Esophagus squamous epithelium (tissue), 5 donors: ENCODE measurements around the gene ZNF488. TPM values are rescaled to one million over a fixed set of nuclear protein-coding genes. Genes with fewer than 3 reads are reported as not detected.
A peak's percentile ranks its signal among the peaks of the same experiment; 100 is the strongest.

ENCODE experiments used
- DNase-seq: peaks from one replicate; lab custom pipeline; 2025; lab: John Stamatoyannopoulos, UW
- H3K27ac ChIP-seq, 4 donors: fragments of 200-600 bp; sonication (generic); one replicate each; pipeline ENCODE4 v1.5.1; 2016 to 2019; ENCODE audit warnings: mild to moderate bottlenecking in 1 of 4
- H3K27me3 ChIP-seq, 4 donors: fragments of 200-600 bp; sonication (generic); 1 replicate in 3 of 4; 2 replicates in 1 of 4; pipeline versions ENCODE4 v1.5.1 to v1.6.0; 2017 to 2021; ENCODE audit warnings: antibody characterized with exemption in 1 of 4
- H3K36me3 ChIP-seq, 3 donors: fragments of 200-600 bp; sonication (generic); one replicate each; pipeline ENCODE4 v1.5.1; 2016 to 2019
- H3K4me1 ChIP-seq, 3 donors: fragments of 200-600 bp; sonication (generic); one replicate each; pipeline ENCODE4 v1.5.1; 2017 to 2019
- H3K4me3 ChIP-seq, 4 donors: fragments of 200-600 bp; sonication (generic); 1 replicate in 3 of 4; 2 replicates in 1 of 4; pipeline ENCODE4 v1.5.1; 2016 to 2019; ENCODE audit warnings: mild to moderate bottlenecking in 2 of 4, moderate library complexity in 1 of 4
- H3K9me3 ChIP-seq, 3 donors: fragments of 200-600 bp; sonication (generic); one replicate each; pipeline ENCODE4 v1.5.1; 2016 to 2019
- CTCF ChIP-seq, 6 experiments: fragments of 450-650 bp in 4 of 6; fragments of 200-600 bp in 2 of 6; sonication (generic) in 2 of 6; IDR thresholded peaks; one replicate each; pipeline ENCODE4 v1.5.1; 2016 to 2019; ENCODE audit warnings: antibody characterized with exemption in 6 of 6, mild to moderate bottlenecking in 4 of 6, moderate library complexity in 4 of 6
- POLR2A ChIP-seq, 4 donors: fragments of 450-650 bp; IDR thresholded peaks; one replicate each; pipeline ENCODE4 v1.6.1; 2017; ENCODE audit warnings: antibody characterized with exemption in 4 of 4, mild to moderate bottlenecking in 4 of 4, moderate library complexity in 3 of 4
- WGBS, 2 donors: methylation state at CpG; one replicate each; pipeline ENCODE4 v1.1.5; 2018; 5-methylcytosine and 5-hydroxymethylcytosine counted together
- intact Hi-C: fragments of 100-400 bp; cut with DNase I; formaldehyde crosslinking; loops from one replicate; pipeline ENCODE4 v1.15.0; 2022
- total RNA-seq, 4 donors: library from RNA; depleted of rRNA; stranded (reverse); fragments of >200 nt; gene quantifications; one replicate each; pipeline ENCODE4 v1.1.0, GENCODE V29; 2016
- donor health status: DM: yes; HTN: yes; CAD: no.

The ZNF488 gene, protein sequence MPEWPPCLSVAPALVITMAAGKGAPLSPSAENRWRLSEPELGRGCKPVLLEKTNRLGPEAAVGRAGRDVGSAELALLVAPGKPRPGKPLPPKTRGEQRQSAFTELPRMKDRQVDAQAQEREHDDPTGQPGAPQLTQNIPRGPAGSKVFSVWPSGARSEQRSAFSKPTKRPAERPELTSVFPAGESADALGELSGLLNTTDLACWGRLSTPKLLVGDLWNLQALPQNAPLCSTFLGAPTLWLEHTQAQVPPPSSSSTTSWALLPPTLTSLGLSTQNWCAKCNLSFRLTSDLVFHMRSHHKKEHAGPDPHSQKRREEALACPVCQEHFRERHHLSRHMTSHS
- total RNA-seq = 1 to 10 TPM in 1 of 4 donors, under 1 TPM in 3; 0.29 to 1.4 (median 0.73) TPM

- H3K27ac ChIP-seq = peak within 1 kb of the TSS; percentile 80 to 89 (median 86)
- intact Hi-C loops = loop anchor here (5.0 kb wide), 1 partner anchor 1102 kb away; no protein-coding TSS in a partner anchor
- TF ChIP-seq POLR2A (IDR thresholded peaks at IDR 0.05) = peak in 1 of 4 donors; percentile 23
- TF ChIP-seq CTCF (IDR thresholded peaks at IDR 0.05) = peak in 1 of 6 experiments; percentile 12
- H3K36me3 ChIP-seq = no peaks in the 10 kb centered on the region
- peaks cover 7 to 18% (median 7%) of the 10 kb centered on the region in 3 donors for H3K4me1 ChIP-seq
- no peaks in the 10 kb centered on the region for H3K9me3 ChIP-seq
- peak within 1 kb of the TSS; percentile 67 to 97 (median 82) for H3K4me3 ChIP-seq
- no peaks in the 10 kb centered on the region for H3K27me3 ChIP-seq
- DNase-seq = no peak
- WGBS, 2 donors = 2 to 9% methylated on average over 7 to 9 of the region's 75 CpGs
Measured at GRCh38 chr10:47384148-47384921, at the start of gene ZNF488. Gene ZNF488 (minus strand): TSS chr10:47384293. CDS start chr10:47368829, 15,464 bp downstream.

- Histone ChIP-seq H3K27ac (no peak overlapping the region), H3K36me3 (no peaks in the 10 kb centered on the region), H3K27me3 (no peaks in the 10 kb centered on the region), H3K4me3 (no peak overlapping the region), H3K9me3 (no peaks in the 10 kb centered on the region), H3K4me1 (no peaks in the 10 kb centered on the region)
- TF ChIP-seq CTCF (IDR thresholded peaks at IDR 0.05) (no peak), POLR2A (IDR thresholded peaks at IDR 0.05) (no peak)
- 100% methylated on average over 2 of the region's 4 CpGs; no CpG with 5 or more reads in 1 of the 2 donors for WGBS, 2 donors
- intact Hi-C loops = no loop called here
- DNase-seq = no peak
Measured at GRCh38 chr10:47425813-47426419, 41.8 kb upstream of the ZNF488 start.

GRCh38 chr10:47424231-47424630 lies 40.1 kb upstream of the ZNF488 start:
- intact Hi-C loops = no loop called here
- WGBS, 2 donors = 68 to 80% methylated on average over 8 of the region's 8 CpGs
- H3K27me3 ChIP-seq = no peaks in the 10 kb centered on the region
- no peak overlapping the region for H3K4me3 ChIP-seq
- TF ChIP-seq CTCF (IDR thresholded peaks at IDR 0.05) (no peak), POLR2A (IDR thresholded peaks at IDR 0.05) (no peak)
- DNase-seq = no peak
- H3K4me1 ChIP-seq = no peaks in the 10 kb centered on the region
- no peaks in the 10 kb centered on the region for H3K9me3 ChIP-seq
- H3K36me3 ChIP-seq = no peaks in the 10 kb centered on the region
- H3K27ac ChIP-seq = no peak overlapping the region

GRCh38 chr10:47423476-47423875 lies 39.4 kb upstream of the ZNF488 start:
- Histone ChIP-seq H3K9me3 (no peaks in the 10 kb centered on the region), H3K27me3 (no peaks in the 10 kb centered on the region), H3K36me3 (no peaks in the 10 kb centered on the region), H3K4me3 (no peak overlapping the region), H3K4me1 (no peaks in the 10 kb centered on the region), H3K27ac (no peak overlapping the region)
- DNase-seq = no peak
- no peak for TF ChIP-seq CTCF (IDR thresholded peaks at IDR 0.05)
- TF ChIP-seq POLR2A (IDR thresholded peaks at IDR 0.05) = no peak
- intact Hi-C loops = no loop called here
- WGBS, 2 donors = 78 to 89% methylated on average over 4 of the region's 4 CpGs
